HUES64 (cell line): ENCODE results near the gene FEV.

Source experiments
- H3K27ac ChIP-seq: 2 replicates; pipeline ENCODE4 v1.7.0; 2013; ENCODE audit warnings: low read depth, low read length, inconsistent platforms
- H3K27me3 ChIP-seq: 2 replicates; pipeline ENCODE4 v1.6.1; 2013; ENCODE audit warnings: mild to moderate bottlenecking, low read length; ENCODE audit not compliant: insufficient read depth
- H3K36me3 ChIP-seq: 2 replicates; pipeline ENCODE4 v1.6.1; 2013; ENCODE audit warnings: mild to moderate bottlenecking, low read length; ENCODE audit not compliant: insufficient read depth
- H3K4me1 ChIP-seq: 2 replicates; pipeline ENCODE4 v1.6.1; 2013; ENCODE audit warnings: mild to moderate bottlenecking, low read length, moderate library complexity; ENCODE audit not compliant: insufficient read depth
- H3K4me3 ChIP-seq: 2 replicates; pipeline ENCODE4 v1.5.1; 2013; ENCODE audit warnings: mild to moderate bottlenecking, low read length, moderate library complexity
- H3K9ac ChIP-seq: 2 replicates; pipeline ENCODE4 v1.6.1; 2013; ENCODE audit warnings: mild to moderate bottlenecking, low read depth, low read length
- H3K9me3 ChIP-seq: 2 replicates; pipeline ENCODE4 v1.6.1; 2013; ENCODE audit warnings: low read depth, low read length; ENCODE audit not compliant: insufficient read depth
- WGBS: fragments of 150-250, 120-280 bp; methylation state at CpG from one replicate; pipeline ENCODE4 v1.1.7; 2013; ENCODE audit warnings: missing lambda C conversion rate; 5-methylcytosine and 5-hydroxymethylcytosine counted together

The FEV gene

GRCh38 chr2:218992703-218993344, 7.8 kb upstream of the FEV start:
- no peak overlapping the region for H3K9ac ChIP-seq
- WGBS, result 6% methylated on average over 44 of the region's 44 CpGs
- peaks cover 100% of the 10 kb centered on the region for H3K27me3 ChIP-seq

GRCh38 chr2:218992196-218992595, 7.2 kb upstream of the FEV start:
- H3K36me3 ChIP-seq, result no peaks in the 10 kb centered on the region
- no peaks in the 10 kb centered on the region for H3K9me3 ChIP-seq
- H3K27ac ChIP-seq, result no peak overlapping the region
- 0 out of 2 replicates have a peak, but pooled peaks cover 10% of the 10 kb centered on the region for H3K4me1 ChIP-seq
- H3K27me3 ChIP-seq, result peaks cover 100% of the 10 kb centered on the region
- no peak overlapping the region for H3K4me3 ChIP-seq
- H3K9ac ChIP-seq, result no peak overlapping the region
- WGBS, result 22% methylated on average over 7 of the region's 7 CpGs

More at GRCh38 chr2:218992703-218993344, 7.8 kb upstream of the FEV start:
- Histone ChIP-seq H3K36me3 (no peaks in the 10 kb centered on the region), H3K4me3 (0 out of 2 replicates have a peak overlapping the region, but pooled peaks have one; percentile 29), H3K4me1 (0 out of 2 replicates have a peak, but pooled peaks cover 10% of the 10 kb centered on the region), H3K27ac (no peak overlapping the region), H3K9me3 (no peaks in the 10 kb centered on the region)

GRCh38 chr2:218991674-218992168, 6.7 kb upstream of the FEV start:
- Histone ChIP-seq H3K4me3 (no peak overlapping the region), H3K9ac (no peak overlapping the region), H3K27me3 (peaks cover 100% of the 10 kb centered on the region), H3K9me3 (no peaks in the 10 kb centered on the region), H3K4me1 (0 out of 2 replicates have a peak, but pooled peaks cover 10% of the 10 kb centered on the region), H3K36me3 (no peaks in the 10 kb centered on the region), H3K27ac (no peak overlapping the region)
- WGBS, result 13% methylated on average over 13 of the region's 13 CpGs

GRCh38 chr2:218990612-218991011, 5.6 kb upstream of the FEV start:
- H3K36me3 ChIP-seq, result no peaks in the 10 kb centered on the region
- peaks cover 100% of the 10 kb centered on the region for H3K27me3 ChIP-seq
- H3K9ac ChIP-seq, result no peak overlapping the region
- no peak overlapping the region for H3K27ac ChIP-seq
- 0 out of 2 replicates have a peak, but pooled peaks cover 10% of the 10 kb centered on the region for H3K4me1 ChIP-seq
- no peak overlapping the region for H3K4me3 ChIP-seq
- 40% methylated on average over 6 of the region's 6 CpGs for WGBS
- H3K9me3 ChIP-seq, result no peaks in the 10 kb centered on the region

- H3K9ac ChIP-seq, result no peak overlapping the region
- WGBS, result 35% methylated on average over 9 of the region's 9 CpGs
- H3K4me1 ChIP-seq, result 0 out of 2 replicates have a peak, but pooled peaks cover 10% of the 10 kb centered on the region
- H3K27ac ChIP-seq, result no peak overlapping the region
- no peaks in the 10 kb centered on the region for H3K9me3 ChIP-seq
- H3K27me3 ChIP-seq, result peaks cover 100% of the 10 kb centered on the region
- no peaks in the 10 kb centered on the region for H3K36me3 ChIP-seq
- no peak overlapping the region for H3K4me3 ChIP-seq
Measured at GRCh38 chr2:218990052-218990451, 5.1 kb upstream of the FEV start.

GRCh38 chr2:218988650-218989049, 3.7 kb upstream of the FEV start:
- no peak overlapping the region for H3K27ac ChIP-seq
- 67% methylated on average over 2 of the region's 2 CpGs for WGBS
- peaks cover 100% of the 10 kb centered on the region for H3K27me3 ChIP-seq

GRCh38 chr2:218988164-218988563, 3.2 kb upstream of the FEV start:
- H3K27ac ChIP-seq, result no peak overlapping the region
- no peaks in the 10 kb centered on the region for H3K9me3 ChIP-seq
- peaks cover 100% of the 10 kb centered on the region for H3K27me3 ChIP-seq
- 61% methylated on average over 2 of the region's 3 CpGs for WGBS
- H3K9ac ChIP-seq, result no peak overlapping the region
- H3K36me3 ChIP-seq, result no peaks in the 10 kb centered on the region
- no peaks in the 10 kb centered on the region for H3K4me1 ChIP-seq
- H3K4me3 ChIP-seq, result no peak overlapping the region

More at GRCh38 chr2:218988650-218989049, 3.7 kb upstream of the FEV start:
- Histone ChIP-seq H3K9me3 (no peaks in the 10 kb centered on the region), H3K36me3 (no peaks in the 10 kb centered on the region), H3K4me1 (0 out of 2 replicates have a peak, but pooled peaks cover 3% of the 10 kb centered on the region), H3K9ac (no peak overlapping the region), H3K4me3 (no peak overlapping the region)

GRCh38 chr2:218986148-218986761, 1.3 kb upstream of the FEV start:
- H3K4me3 ChIP-seq, result no peak overlapping the region
- no peak overlapping the region for H3K9ac ChIP-seq
- H3K36me3 ChIP-seq, result no peaks in the 10 kb centered on the region
- H3K9me3 ChIP-seq, result no peaks in the 10 kb centered on the region
- H3K27me3 ChIP-seq, result peaks cover 100% of the 10 kb centered on the region
- 37% methylated on average over 3 of the region's 4 CpGs for WGBS
- no peaks in the 10 kb centered on the region for H3K4me1 ChIP-seq
- no peak overlapping the region for H3K27ac ChIP-seq

- H3K36me3 ChIP-seq, result no peaks in the 10 kb centered on the region
- peaks cover 99% of the 10 kb centered on the region for H3K27me3 ChIP-seq
- H3K4me1 ChIP-seq, result no peaks in the 10 kb centered on the region
- WGBS, result under 1% methylated on average over 49 of the region's 49 CpGs
- H3K4me3 ChIP-seq, result no peak overlapping the region
- no peak overlapping the region for H3K27ac ChIP-seq
- no peak overlapping the region for H3K9ac ChIP-seq
- H3K9me3 ChIP-seq, result no peaks in the 10 kb centered on the region
Measured at GRCh38 chr2:218985325-218986091, 524 bp upstream of the FEV start.

- WGBS, result 1% methylated on average over 50 of the region's 50 CpGs
- peak overlapping the region; percentile 29 for H3K4me3 ChIP-seq
- peaks cover 99% of the 10 kb centered on the region for H3K27me3 ChIP-seq
- H3K9ac ChIP-seq, result no peak overlapping the region
- H3K9me3 ChIP-seq, result no peaks in the 10 kb centered on the region
- H3K27ac ChIP-seq, result no peak overlapping the region
- H3K36me3 ChIP-seq, result no peaks in the 10 kb centered on the region
- 0 out of 2 replicates have a peak, but pooled peaks cover 2% of the 10 kb centered on the region for H3K4me1 ChIP-seq
Measured at GRCh38 chr2:218984239-218985020, 554 bp downstream of the FEV start.
